Astrocyte (in vitro differentiated cells and primary cell): ENCODE measurements around the gene DISP3.

ENCODE experiments used
- EZH2 ChIP-seq: IDR thresholded peaks from 2 replicates; pipeline ENCODE4 v1.6.1; 2012; ENCODE audit warnings: mild to moderate bottlenecking, low read length, inconsistent platforms; ENCODE audit not compliant: insufficient read depth
- TF ChIP-seq, protein P1 (sequence below): IDR thresholded peaks from 2 replicates; pipeline ENCODE4 v1.5.1; 2011; ENCODE audit warnings: low read depth, mild to moderate bottlenecking, inconsistent platforms, low read length, moderate library complexity; ENCODE audit not compliant: insufficient read depth

- TF ChIP-seq, protein P1, sequence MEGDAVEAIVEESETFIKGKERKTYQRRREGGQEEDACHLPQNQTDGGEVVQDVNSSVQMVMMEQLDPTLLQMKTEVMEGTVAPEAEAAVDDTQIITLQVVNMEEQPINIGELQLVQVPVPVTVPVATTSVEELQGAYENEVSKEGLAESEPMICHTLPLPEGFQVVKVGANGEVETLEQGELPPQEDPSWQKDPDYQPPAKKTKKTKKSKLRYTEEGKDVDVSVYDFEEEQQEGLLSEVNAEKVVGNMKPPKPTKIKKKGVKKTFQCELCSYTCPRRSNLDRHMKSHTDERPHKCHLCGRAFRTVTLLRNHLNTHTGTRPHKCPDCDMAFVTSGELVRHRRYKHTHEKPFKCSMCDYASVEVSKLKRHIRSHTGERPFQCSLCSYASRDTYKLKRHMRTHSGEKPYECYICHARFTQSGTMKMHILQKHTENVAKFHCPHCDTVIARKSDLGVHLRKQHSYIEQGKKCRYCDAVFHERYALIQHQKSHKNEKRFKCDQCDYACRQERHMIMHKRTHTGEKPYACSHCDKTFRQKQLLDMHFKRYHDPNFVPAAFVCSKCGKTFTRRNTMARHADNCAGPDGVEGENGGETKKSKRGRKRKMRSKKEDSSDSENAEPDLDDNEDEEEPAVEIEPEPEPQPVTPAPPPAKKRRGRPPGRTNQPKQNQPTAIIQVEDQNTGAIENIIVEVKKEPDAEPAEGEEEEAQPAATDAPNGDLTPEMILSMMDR, result no peak
- no peak for TF ChIP-seq EZH2
These were observed 28.6 kb upstream of the DISP3 start for GRCh38 chr1:11450310-11450709.
